22Rv1 (cell line): ENCODE measurements around the gene FAM50A.

ENCODE experiments used
- H3K27ac ChIP-seq: fragments of 450-650 bp; 2 replicates; pipeline ENCODE4 v1.5.1; 2017
- ZFX ChIP-seq: fragments of 450-650 bp; IDR thresholded peaks from 2 replicates; pipeline ENCODE4 v1.6.1; 2017; ENCODE audit warnings: antibody characterized with exemption, borderline replicate concordance
- TF ChIP-seq, protein P1 (sequence below): fragments of 450-650 bp; IDR thresholded peaks from 2 replicates; pipeline ENCODE4 v1.5.1; 2017; ENCODE audit warnings: mild to moderate bottlenecking

The FAM50A gene

DNA sequence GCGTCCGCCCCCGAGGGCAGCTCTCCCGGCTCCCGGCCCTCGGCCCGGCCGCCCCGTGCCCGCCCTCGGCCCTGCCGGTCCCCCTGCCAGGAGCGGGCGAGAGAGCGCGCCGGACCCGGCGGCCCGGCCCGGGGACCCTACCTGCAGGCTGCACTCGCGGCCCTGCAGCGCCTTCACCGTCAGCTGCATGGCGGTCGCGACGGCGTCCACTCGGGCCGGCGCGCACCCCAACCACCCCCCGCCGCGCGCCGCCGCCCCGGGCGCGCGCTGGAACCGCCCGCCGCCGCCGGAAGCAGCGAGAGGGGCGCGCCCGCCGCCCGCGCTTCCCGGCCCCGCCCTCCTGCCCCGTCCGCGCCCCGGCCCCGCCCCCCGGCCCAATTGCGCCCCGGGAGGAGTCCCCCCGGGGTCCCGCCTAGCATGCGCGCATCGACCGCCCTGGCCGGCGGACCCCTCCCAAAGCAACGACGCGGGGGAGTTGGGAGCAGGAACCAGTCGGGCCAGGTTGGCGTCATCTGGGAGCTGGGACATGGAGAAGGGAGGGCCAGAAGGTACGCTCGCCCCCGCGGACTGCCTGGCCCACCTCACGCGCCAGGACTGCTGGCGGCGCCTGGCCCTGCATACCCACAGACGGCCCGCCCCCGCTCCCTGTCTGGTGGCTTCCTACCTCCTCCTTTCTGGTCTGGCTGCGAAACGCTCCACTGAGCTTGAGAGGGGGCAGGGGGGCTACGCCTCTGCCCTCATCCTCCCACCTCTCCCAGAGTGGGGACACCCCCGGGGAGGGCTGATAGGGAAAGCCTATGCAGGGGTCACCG, 42.7 kb downstream of the FAM50A start, which contains the start of gene UBL4A:
Gene UBL4A, minus strand, starts transcription at position 220 of the 812 bp plus-strand sequence. Its CDS starts 31 bp downstream, at position 189.
- peak within 1 kb of the TSS; percentile 88 for H3K27ac ChIP-seq
- no peak for TF ChIP-seq ZFX
- TF ChIP-seq, protein P1, sequence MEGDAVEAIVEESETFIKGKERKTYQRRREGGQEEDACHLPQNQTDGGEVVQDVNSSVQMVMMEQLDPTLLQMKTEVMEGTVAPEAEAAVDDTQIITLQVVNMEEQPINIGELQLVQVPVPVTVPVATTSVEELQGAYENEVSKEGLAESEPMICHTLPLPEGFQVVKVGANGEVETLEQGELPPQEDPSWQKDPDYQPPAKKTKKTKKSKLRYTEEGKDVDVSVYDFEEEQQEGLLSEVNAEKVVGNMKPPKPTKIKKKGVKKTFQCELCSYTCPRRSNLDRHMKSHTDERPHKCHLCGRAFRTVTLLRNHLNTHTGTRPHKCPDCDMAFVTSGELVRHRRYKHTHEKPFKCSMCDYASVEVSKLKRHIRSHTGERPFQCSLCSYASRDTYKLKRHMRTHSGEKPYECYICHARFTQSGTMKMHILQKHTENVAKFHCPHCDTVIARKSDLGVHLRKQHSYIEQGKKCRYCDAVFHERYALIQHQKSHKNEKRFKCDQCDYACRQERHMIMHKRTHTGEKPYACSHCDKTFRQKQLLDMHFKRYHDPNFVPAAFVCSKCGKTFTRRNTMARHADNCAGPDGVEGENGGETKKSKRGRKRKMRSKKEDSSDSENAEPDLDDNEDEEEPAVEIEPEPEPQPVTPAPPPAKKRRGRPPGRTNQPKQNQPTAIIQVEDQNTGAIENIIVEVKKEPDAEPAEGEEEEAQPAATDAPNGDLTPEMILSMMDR: no peak

GRCh38 chrX:154487518-154488290, 43.8 kb downstream of the FAM50A start:
- H3K27ac ChIP-seq: peak overlapping the region; percentile 88
- TF ChIP-seq, protein P1: no peak
- TF ChIP-seq ZFX: no peak

GRCh38 chrX:154488336-154489075, 44.6 kb downstream of the FAM50A start:
- TF ChIP-seq, protein P1: no peak
- no peak for TF ChIP-seq ZFX
- H3K27ac ChIP-seq: no peak overlapping the region

DNA sequence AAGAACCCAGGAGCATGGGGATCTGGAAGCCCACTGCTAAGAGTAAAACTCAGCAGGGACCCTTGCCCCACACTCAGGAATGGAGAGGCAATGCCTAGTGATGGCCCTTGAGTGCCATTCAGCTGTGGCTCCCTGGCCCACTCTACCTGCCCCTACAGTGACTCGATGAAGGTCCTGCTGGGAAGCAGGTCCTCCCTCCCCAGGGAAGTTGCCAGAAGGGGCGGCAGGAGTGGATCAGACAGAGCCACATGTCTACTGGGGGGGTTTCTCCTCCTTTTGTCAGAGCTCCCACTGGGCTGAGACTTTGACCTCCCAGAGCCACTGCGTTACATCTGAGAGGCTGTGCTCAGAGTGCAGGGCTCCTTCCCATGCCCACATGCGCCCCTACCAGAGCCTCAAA, 45.2 kb downstream of the FAM50A start:
- peak overlapping the region; percentile 73; the same call in 1 of the 2 replicates for H3K27ac ChIP-seq

GRCh38 chrX:154490021-154490413, 46.1 kb downstream of the FAM50A start:
- no peak for TF ChIP-seq ZFX
- TF ChIP-seq, protein P1: no peak
- peak overlapping the region; percentile 73 for H3K27ac ChIP-seq

More for the DNA sequence above, 45.2 kb downstream of the FAM50A start:
- TF ChIP-seq, protein P1: no peak
- TF ChIP-seq ZFX: no peak

DNA sequence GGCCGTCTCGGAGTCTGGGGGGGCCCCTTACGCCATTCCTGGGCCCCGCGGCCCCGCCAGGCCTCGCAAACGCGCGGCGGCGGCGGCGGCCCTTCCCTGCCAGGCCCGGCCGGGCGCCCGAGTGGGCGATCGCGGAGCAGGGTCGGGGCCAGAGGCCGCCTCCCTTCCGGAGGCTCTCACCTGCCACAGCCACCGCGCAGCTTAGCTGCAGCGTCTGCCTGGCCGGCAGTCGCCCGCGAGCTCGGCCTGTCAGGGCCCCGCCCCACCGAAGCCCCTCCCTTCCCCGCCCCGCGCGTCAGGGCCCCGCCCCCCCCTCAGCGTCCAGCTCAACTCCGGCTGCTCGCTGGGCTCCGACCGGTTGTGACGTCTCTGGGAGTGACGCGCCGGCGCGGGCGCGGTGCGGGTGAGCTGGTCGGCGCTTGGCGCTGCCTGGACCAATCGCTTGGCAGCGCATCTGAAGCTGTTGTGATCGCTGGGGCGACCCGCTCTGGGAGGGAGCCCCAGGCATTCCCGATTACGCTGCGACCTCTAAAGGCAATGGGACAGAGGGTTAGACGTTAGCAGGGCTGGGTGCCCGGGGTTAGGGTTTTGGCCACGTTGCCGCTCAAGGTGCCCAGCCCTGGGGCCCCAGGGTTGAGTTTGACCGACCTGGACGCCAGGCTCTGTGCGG, 46.6 kb downstream of the FAM50A start, which contains the start of gene SLC10A3:
Gene SLC10A3, minus strand, starts transcription at position 216 of the 670 bp plus-strand sequence. CDS start 1,689 bp downstream, outside the sequence.
- peak within 1 kb of the TSS; percentile 73 for H3K27ac ChIP-seq
- TF ChIP-seq, protein P1: no peak
